Liver (tissue), 9 donors: Measurements from ENCODE around the gene SLC25A21. TPM values are rescaled to one million over a fixed set of nuclear protein-coding genes. Genes with fewer than 3 reads are reported as not detected.

Experiments
- DNase-seq: peaks from one replicate; pipeline ENCODE4 v3.0.0-alpha.2; 2017; ENCODE audit warnings: low spot score
- H3K27ac ChIP-seq, 2 donors: one replicate each; pipeline ENCODE4 v1.7.0; 2013; ENCODE audit warnings: inconsistent platforms in 2 of 2, low read length in 2 of 2, control low read depth in 1 of 2, low read depth in 1 of 2, mild to moderate bottlenecking in 1 of 2
- H3K27me3 ChIP-seq, 4 donors: one replicate each; pipeline versions ENCODE4 v1.6.1 to v1.7.0; 2013; ENCODE audit warnings: low read length in 3 of 4, inconsistent platforms in 1 of 4, mild to moderate bottlenecking in 1 of 4, moderate library complexity in 1 of 4; ENCODE audit not compliant: control insufficient read depth in 4 of 4, insufficient read depth in 4 of 4
- H3K36me3 ChIP-seq, 4 donors: one replicate each; pipeline versions ENCODE4 v1.6.1 to v1.7.0; 2013; ENCODE audit warnings: low read length in 3 of 4, mild to moderate bottlenecking in 3 of 4, low read depth in 1 of 4, moderate library complexity in 1 of 4; ENCODE audit not compliant: control insufficient read depth in 4 of 4, insufficient read depth in 3 of 4
- H3K4me1 ChIP-seq, 4 donors: one replicate each; pipeline versions ENCODE4 v1.6.1 to v1.7.0; 2013; ENCODE audit warnings: low read length in 3 of 4, mild to moderate bottlenecking in 3 of 4, moderate library complexity in 1 of 4; ENCODE audit not compliant: control insufficient read depth in 4 of 4, insufficient read depth in 4 of 4
- H3K4me3 ChIP-seq, 3 donors: one replicate each; pipeline versions ENCODE4 v1.6.1 to v1.7.0; 2013; ENCODE audit warnings: low read length in 3 of 3, control low read depth in 1 of 3, low read depth in 1 of 3, mild to moderate bottlenecking in 1 of 3
- H3K9ac ChIP-seq, 2 donors: one replicate each; pipeline ENCODE4 v1.7.0; 2013; ENCODE audit warnings: low read length in 2 of 2, mild to moderate bottlenecking in 2 of 2, moderate library complexity in 2 of 2, control low read depth in 1 of 2, low read depth in 1 of 2
- H3K9me3 ChIP-seq, 4 donors: one replicate each; pipeline versions ENCODE4 v1.6.1 to v1.7.0; 2013; ENCODE audit warnings: low read length in 3 of 4; ENCODE audit not compliant: control insufficient read depth in 4 of 4
- CTCF ChIP-seq: fragments of 150-350 bp; IDR thresholded peaks from 2 replicates; pipeline ENCODE4 v1.5.1; 2017; ENCODE audit warnings: improper control_type of control experiment, low read depth, low read length; ENCODE audit not compliant: missing input control
- EGR1 ChIP-seq, 2 donors: IDR thresholded peaks; 2 replicates each; pipeline ENCODE4 v1.6.1; 2016 to 2018; ENCODE audit warnings: antibody characterized with exemption in 2 of 2, low read depth in 2 of 2
- FOXA1 ChIP-seq: IDR thresholded peaks from 2 replicates; pipeline ENCODE4 v1.6.1; 2016; ENCODE audit warnings: antibody characterized with exemption
- FOXA2 ChIP-seq: IDR thresholded peaks from 2 replicates; pipeline ENCODE4 v1.6.1; 2016; ENCODE audit warnings: antibody characterized with exemption
- GABPA ChIP-seq, 2 donors: IDR thresholded peaks in 1 of 2; conservative IDR thresholded peaks in 1 of 2; 2 replicates each; pipeline ENCODE4 v1.6.1; 2016; ENCODE audit warnings: antibody characterized with exemption in 2 of 2, mild to moderate bottlenecking in 1 of 2, moderate library complexity in 1 of 2
- HNF4G ChIP-seq: IDR thresholded peaks from 2 replicates; pipeline ENCODE4 v1.6.1; 2016; ENCODE audit warnings: antibody characterized with exemption
- JUND ChIP-seq, 2 donors: IDR thresholded peaks; 2 replicates each; pipeline ENCODE4 v1.6.1; 2016; ENCODE audit warnings: antibody characterized with exemption in 2 of 2
- NR2F2 ChIP-seq: IDR thresholded peaks from 2 replicates; pipeline ENCODE4 v1.6.1; 2016; ENCODE audit warnings: antibody characterized with exemption
- RAD21 ChIP-seq, 2 donors: IDR thresholded peaks; 2 replicates each; pipeline ENCODE4 v1.6.1; 2016; ENCODE audit warnings: antibody characterized with exemption in 2 of 2, mild to moderate bottlenecking in 2 of 2
- RXRA ChIP-seq, 2 donors: IDR thresholded peaks; 2 replicates each; pipeline ENCODE4 v1.6.1; 2017 to 2018; ENCODE audit warnings: antibody characterized with exemption in 2 of 2, mild to moderate bottlenecking in 1 of 2
- SP1 ChIP-seq: IDR thresholded peaks from 2 replicates; pipeline ENCODE4 v1.6.1; 2018; ENCODE audit warnings: antibody characterized with exemption, mild to moderate bottlenecking
- WGBS: extraction: QIAGEN DNeasy Blood & Tissue Kit; methylation state at CpG from one replicate; pipeline ENCODE4 v1.1.7; 2013; 5-methylcytosine and 5-hydroxymethylcytosine counted together
- polyA plus RNA-seq, 2 donors: library from polyadenylated mRNA; stranded (reverse) in 1 of 2; unstranded in 1 of 2; fragments of 200-250 nt in 1 of 2; fragments of >200 nt in 1 of 2; fragmentation: Nextera tagmentation in 1 of 2; extraction: Ambion mirVana in 1 of 2; gene quantifications; one replicate each; pipeline versions ENCODE4 v1.2.1 to v1.2.3, GENCODE V29; 2013 to 2015
- total RNA-seq, 2 donors: library from RNA; depleted of rRNA; stranded (reverse); fragments of >200 nt; gene quantifications; one replicate each; pipeline ENCODE4 v1.2.3, GENCODE V29; 2014
- TF ChIP-seq, protein P1 (sequence below): IDR thresholded peaks from 2 replicates; pipeline ENCODE4 v1.6.1; 2016; ENCODE audit warnings: antibody characterized with exemption
- donor health status: healthy.
- donor health status: healthy.
- donor health status: healthy.
- donor health status: healthy.
- donor health status: healthy.

The SLC25A21 gene
- total and polyA plus RNA-seq, 4 donors = 0.13 to 24.3 (median 0.23) TPM

GRCh38 chr14:36664322-36665193, 507.8 kb downstream of the SLC25A21 start:
- Histone ChIP-seq H3K27me3 (peaks cover 0 to 48% (median 24%) of the 10 kb centered on the region in 4 donors), H3K4me3 (peak overlapping the region in 1 of 3 donors; percentile 8), H3K4me1 (peaks cover 18 to 43% (median 28%) of the 10 kb centered on the region in 4 donors), H3K9me3 (peaks cover 0 to 5% (median 2%) of the 10 kb centered on the region in 4 donors), H3K27ac (no peak overlapping the region), H3K36me3 (no peaks in the 10 kb centered on the region), H3K9ac (no peak overlapping the region)
- TF ChIP-seq NR2F2 = no peak
- no peak for TF ChIP-seq HNF4G
- TF ChIP-seq RXRA (IDR thresholded peaks at IDR 0.05) = no peak
- TF ChIP-seq FOXA1 = no peak
- TF ChIP-seq RAD21 (IDR thresholded peaks at IDR 0.05) = no peak
- WGBS = 7% methylated on average over 9 of the region's 9 CpGs
- DNase-seq = no peak

- DNase-seq = no peak
- peaks cover 18 to 43% (median 28%) of the 10 kb centered on the region in 4 donors for H3K4me1 ChIP-seq
- 4% methylated on average over 39 of the region's 39 CpGs for WGBS
- H3K9ac ChIP-seq = no peak overlapping the region
- peaks cover 0 to 5% (median 2%) of the 10 kb centered on the region in 4 donors for H3K9me3 ChIP-seq
- peak overlapping the region in 1 of 3 donors; percentile 8 for H3K4me3 ChIP-seq
- TF ChIP-seq SP1 = no peak
- no peak for TF ChIP-seq EGR1 (IDR thresholded peaks at IDR 0.05; ENCODE audit: low read depth in 2 of 2)
- TF ChIP-seq CTCF = no peak
- no peak for TF ChIP-seq GABPA (IDR thresholded peaks at IDR 0.05 in 1 of 2, conservative IDR thresholded peaks at IDR 0.05 in 1 of 2)
- TF ChIP-seq FOXA2 = no peak
- no peak for TF ChIP-seq JUND (IDR thresholded peaks at IDR 0.05)
- no peak for TF ChIP-seq HNF4G
- TF ChIP-seq, protein P1, sequence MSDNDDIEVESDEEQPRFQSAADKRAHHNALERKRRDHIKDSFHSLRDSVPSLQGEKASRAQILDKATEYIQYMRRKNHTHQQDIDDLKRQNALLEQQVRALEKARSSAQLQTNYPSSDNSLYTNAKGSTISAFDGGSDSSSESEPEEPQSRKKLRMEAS = no peak
- H3K36me3 ChIP-seq = no peaks in the 10 kb centered on the region
- no peak overlapping the region for H3K27ac ChIP-seq
- H3K27me3 ChIP-seq = peaks cover 2 to 52% (median 26%) of the 10 kb centered on the region in 4 donors
These were observed 508.7 kb downstream of the SLC25A21 start for GRCh38 chr14:36663404-36664321.
